ENCODE results near the gene PPIL6.

PPIL6 gene

GRCh38 chr6:109343518-109343917 lies 96.9 kb downstream of the PPIL6 start:
- H3K27ac Mint-ChIP-seq = no peak overlapping the region
- no peak overlapping the region for H3K4me3 Mint-ChIP-seq
- H3K27me3 Mint-ChIP-seq (ENCODE audit: low read depth) = no peaks in the 10 kb centered on the region
- H3K9me3 Mint-ChIP-seq = no peaks in the 10 kb centered on the region
- DNase-seq (ENCODE audit: low spot score) = no peak
- H3K4me1 Mint-ChIP-seq (ENCODE audit: low read depth) = peaks cover 1% of the 10 kb centered on the region
- H3K36me3 Mint-ChIP-seq (ENCODE audit: low read depth) = no peaks in the 10 kb centered on the region

GRCh38 chr6:109342911-109343310 lies 97.5 kb downstream of the PPIL6 start:
- no peaks in the 10 kb centered on the region for H3K9me3 Mint-ChIP-seq
- H3K4me3 Mint-ChIP-seq = no peak overlapping the region
- H3K36me3 Mint-ChIP-seq (ENCODE audit: low read depth) = no peaks in the 10 kb centered on the region
- no peak overlapping the region for H3K27ac Mint-ChIP-seq
- H3K4me1 Mint-ChIP-seq (ENCODE audit: low read depth) = peaks cover 1% of the 10 kb centered on the region
- DNase-seq (ENCODE audit: low spot score) = no peak
- no peaks in the 10 kb centered on the region for H3K27me3 Mint-ChIP-seq (ENCODE audit: low read depth)

GRCh38 chr6:109342506-109342905 lies 97.9 kb downstream of the PPIL6 start:
- Mint-ChIP-seq H3K27ac (no peak overlapping the region), H3K4me3 (no peak overlapping the region), H3K27me3 (ENCODE audit: low read depth) (no peaks in the 10 kb centered on the region), H3K9me3 (no peaks in the 10 kb centered on the region), H3K36me3 (ENCODE audit: low read depth) (no peaks in the 10 kb centered on the region), H3K4me1 (ENCODE audit: low read depth) (peaks cover 1% of the 10 kb centered on the region)
- DNase-seq (ENCODE audit: low spot score) = no peak

- H3K27me3 Mint-ChIP-seq (ENCODE audit: low read depth) = no peaks in the 10 kb centered on the region
- peaks cover 1% of the 10 kb centered on the region for H3K4me1 Mint-ChIP-seq (ENCODE audit: low read depth)
- no peak overlapping the region for H3K4me3 Mint-ChIP-seq
- H3K9me3 Mint-ChIP-seq = no peaks in the 10 kb centered on the region
- no peaks in the 10 kb centered on the region for H3K36me3 Mint-ChIP-seq (ENCODE audit: low read depth)
- DNase-seq (ENCODE audit: low spot score) = no peak
- no peak overlapping the region for H3K27ac Mint-ChIP-seq
Measured at GRCh38 chr6:109340811-109341210, 99.6 kb downstream of the PPIL6 start.
